AG08396 (cell line): ENCODE results near the gene CRIM1.

ENCODE experiments used
- DNase-seq: peaks from one replicate; pipeline ENCODE4 v3.0.0; 2012; ENCODE audit warnings: low spot score, mixed read lengths

The CRIM1 gene

GRCh38 chr2:36554531-36554930 is 199.0 kb downstream of the CRIM1 start:
- DNase-seq: no peak

GRCh38 chr2:36555789-36556188 is 200.2 kb downstream of the CRIM1 start:
- no peak for DNase-seq

- DNase-seq: peak; percentile 20
Measured at GRCh38 chr2:36556842-36557241, 201.3 kb downstream of the CRIM1 start.

GRCh38 chr2:36559221-36559942 is 203.8 kb downstream of the CRIM1 start:
- DNase-seq: no peak

- DNase-seq: no peak
Measured at GRCh38 chr2:36560726-36561125, 205.1 kb downstream of the CRIM1 start.

GRCh38 chr2:36561237-36561944 is 205.8 kb downstream of the CRIM1 start:
- DNase-seq: peak; percentile 66

- DNase-seq: no peak
Measured at GRCh38 chr2:36562240-36562639, 206.7 kb downstream of the CRIM1 start.

GRCh38 chr2:36562973-36563532 is 207.5 kb downstream of the CRIM1 start:
- no peak for DNase-seq

GRCh38 chr2:36564377-36564930 is 208.9 kb downstream of the CRIM1 start:
- DNase-seq: no peak

GRCh38 chr2:36565712-36566111 is 210.1 kb downstream of the CRIM1 start:
- DNase-seq: no peak

GRCh38 chr2:36566887-36567286 is 211.3 kb downstream of the CRIM1 start:
- DNase-seq: no peak

GRCh38 chr2:36567711-36568408 is 212.3 kb downstream of the CRIM1 start:
- DNase-seq: no peak

- DNase-seq: peak; percentile 17
Measured at GRCh38 chr2:36568516-36569246, 213.1 kb downstream of the CRIM1 start.

GRCh38 chr2:36569267-36569856 is 213.8 kb downstream of the CRIM1 start:
- no peak for DNase-seq

- no peak for DNase-seq
Measured at GRCh38 chr2:36570416-36570815, 214.8 kb downstream of the CRIM1 start.

GRCh38 chr2:36572054-36572718 is 216.6 kb downstream of the CRIM1 start:
- no peak for DNase-seq

- no peak for DNase-seq
Measured at GRCh38 chr2:36572719-36573059, 217.1 kb downstream of the CRIM1 start.

- DNase-seq: no peak
Measured at GRCh38 chr2:36573165-36573564, 217.6 kb downstream of the CRIM1 start.

- DNase-seq: no peak
Measured at GRCh38 chr2:36574560-36574959, 219.0 kb downstream of the CRIM1 start.

GRCh38 chr2:36577884-36578283 is 222.3 kb downstream of the CRIM1 start:
- no peak for DNase-seq
